HG02884 (cell line): ENCODE measurements around the gene ELMO2.
"Not testable (repeated sequence)": the region's sequence is repeated elsewhere in the genome, so short reads cannot be mapped to it uniquely, and the experiment has no call there.

Experiments
- ATAC-seq: cut with Tn5 transposase; IDR thresholded peaks from one replicate; pipeline ENCODE4 v1.9.1; 2021; ENCODE audit warnings: mild to moderate bottlenecking, moderate library complexity; ENCODE audit not compliant: unreplicated experiment

Gene ELMO2

GRCh38 chr20:46406986-46407670, 713 bp upstream of the ELMO2 start:
- ATAC-seq = peak; percentile 46

DNA sequence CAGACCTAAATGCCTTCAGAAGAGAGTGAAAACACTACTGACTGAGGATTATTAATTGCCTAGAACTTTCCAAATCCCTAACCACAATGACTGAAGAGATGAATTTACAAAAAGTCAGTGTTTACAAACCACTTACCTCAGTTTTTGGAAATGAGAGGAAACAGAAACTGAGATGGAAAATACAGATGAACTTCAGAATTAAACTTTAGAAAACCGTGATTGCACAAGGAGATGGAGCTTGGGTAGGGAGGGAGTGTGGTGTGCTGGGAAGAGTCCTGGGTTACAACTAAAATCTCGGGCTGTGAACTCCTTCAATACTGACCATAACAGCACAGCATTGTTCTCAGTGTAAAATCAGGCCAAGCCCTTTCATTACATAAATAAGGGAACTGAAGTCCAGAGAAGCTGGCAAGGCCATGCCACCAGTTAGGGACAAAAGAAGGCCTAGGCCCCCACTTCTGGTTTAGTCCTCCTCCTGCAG, 4.0 kb downstream of the ELMO2 start:
- no peak for ATAC-seq

DNA sequence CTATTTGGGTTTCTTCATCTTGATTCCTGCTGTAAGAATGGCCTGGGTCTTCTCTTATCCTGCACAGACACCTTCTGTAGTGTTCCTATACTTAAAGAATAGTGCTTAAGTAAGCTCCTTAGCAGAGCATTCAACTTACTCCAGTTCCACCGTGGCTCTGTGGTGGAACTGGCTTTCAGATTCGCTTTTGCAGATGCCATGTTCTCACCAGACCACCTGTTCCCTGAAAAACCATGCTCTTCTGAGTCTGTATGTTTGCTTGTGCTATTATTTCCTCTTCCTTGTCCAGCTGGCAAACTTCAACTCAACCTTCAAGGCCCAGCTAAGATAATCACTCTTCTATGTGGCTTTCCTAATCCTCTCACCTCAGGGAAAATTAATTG, 4.9 kb downstream of the ELMO2 start:
- no peak for ATAC-seq

DNA sequence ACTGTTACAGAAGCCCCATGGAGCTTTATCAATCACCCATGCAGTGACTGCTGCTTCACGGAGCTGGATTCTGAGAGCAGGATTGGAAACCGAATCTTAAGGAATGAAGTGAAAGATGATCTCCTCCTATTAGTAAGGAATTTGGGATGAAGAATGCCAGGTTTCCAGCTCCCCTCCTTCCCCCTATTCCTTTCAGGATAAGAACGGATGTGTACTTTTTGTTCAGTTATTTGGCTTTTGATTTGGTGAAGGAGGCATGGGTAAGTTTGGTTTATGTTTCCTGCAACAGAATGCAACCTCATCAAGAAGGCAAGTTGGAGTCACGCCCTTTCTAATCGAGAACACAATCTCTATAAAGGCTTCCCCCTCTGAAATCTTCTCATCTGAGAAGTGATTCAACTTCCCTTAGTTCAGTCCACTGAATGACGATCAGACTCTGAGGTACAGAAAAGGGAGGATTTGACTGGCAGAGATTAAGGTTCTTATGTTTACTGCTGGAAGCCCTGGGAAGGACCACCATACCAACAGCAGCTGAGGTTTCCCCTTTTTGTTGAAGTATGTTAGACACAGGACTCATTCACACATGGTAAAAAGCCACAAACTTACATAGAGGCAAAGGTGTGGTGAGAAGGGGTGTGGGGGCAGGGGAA, 5.5 kb downstream of the ELMO2 start:
- no peak for ATAC-seq

DNA sequence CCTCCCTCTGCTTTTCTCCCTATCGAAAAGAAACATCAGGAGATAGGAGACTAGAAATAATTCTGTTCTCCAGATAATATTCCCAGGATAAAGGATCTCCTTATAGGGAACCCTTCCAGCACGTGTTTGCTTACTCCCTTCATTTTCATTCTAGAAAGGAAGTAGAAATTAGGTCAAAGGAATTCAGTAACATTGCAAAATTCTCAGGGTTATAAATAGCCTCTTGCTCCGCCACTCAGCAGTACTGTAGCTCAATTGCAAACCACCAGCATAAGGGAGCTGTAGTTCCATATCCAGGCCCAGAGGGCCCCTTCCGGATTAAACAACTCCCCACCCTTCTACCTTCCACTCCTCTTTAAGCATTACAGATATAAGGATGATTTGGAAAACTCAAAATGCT, 6.2 kb downstream of the ELMO2 start:
- ATAC-seq = no peak

DNA sequence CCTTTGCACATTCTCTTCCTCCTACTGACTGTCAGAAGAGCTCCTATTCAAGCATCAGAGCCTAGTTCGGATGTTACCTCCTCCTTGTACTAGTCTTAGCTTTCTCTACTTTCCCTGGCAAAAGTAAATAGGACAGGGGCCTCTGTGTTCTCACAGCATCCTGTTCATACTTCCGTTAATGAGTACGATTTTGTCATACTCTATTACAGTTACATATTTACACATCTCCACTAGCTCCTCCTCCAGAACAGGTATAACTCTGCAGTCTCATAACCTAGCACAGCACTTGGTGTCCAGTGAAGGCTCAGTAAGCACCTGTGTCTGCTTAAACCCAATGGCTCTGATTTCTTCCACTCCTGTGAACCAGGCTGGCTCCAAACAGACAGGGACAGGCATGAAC, 7.0 kb downstream of the ELMO2 start:
- ATAC-seq = no peak

- ATAC-seq = no peak
Measured at GRCh38 chr20:46398963-46399362, 7.5 kb downstream of the ELMO2 start.

DNA sequence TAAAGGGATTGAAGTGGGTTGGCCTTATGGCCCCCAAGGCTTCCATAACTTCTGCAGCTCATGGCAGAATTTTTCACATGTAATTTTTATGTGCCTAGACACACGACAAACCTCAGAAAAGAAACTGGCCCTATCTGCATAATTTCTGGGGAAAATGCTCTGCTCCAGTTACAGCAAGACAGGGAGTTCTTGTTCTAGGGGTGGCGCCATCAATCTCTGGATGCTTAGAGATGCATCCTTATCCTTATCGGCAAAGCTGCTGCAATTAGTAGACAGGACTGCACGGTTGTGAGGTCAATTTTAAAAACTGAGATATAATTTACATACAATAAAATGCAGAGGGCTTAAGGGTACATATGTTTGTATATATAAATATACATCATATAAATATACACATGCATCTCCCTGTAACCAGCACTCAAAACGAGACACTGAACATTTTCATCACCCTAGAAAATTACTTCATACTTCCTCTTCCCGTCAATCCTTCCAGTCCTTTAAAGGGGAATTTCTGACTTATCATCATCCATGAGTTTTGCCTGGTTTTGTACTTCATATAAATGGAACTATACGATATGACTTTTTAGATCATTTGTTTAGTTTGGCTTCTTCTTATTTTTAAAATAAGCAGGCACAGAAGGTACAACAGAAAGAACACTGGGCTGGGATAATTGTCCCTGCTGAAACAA, 10.2 kb downstream of the ELMO2 start:
- no peak for ATAC-seq

DNA sequence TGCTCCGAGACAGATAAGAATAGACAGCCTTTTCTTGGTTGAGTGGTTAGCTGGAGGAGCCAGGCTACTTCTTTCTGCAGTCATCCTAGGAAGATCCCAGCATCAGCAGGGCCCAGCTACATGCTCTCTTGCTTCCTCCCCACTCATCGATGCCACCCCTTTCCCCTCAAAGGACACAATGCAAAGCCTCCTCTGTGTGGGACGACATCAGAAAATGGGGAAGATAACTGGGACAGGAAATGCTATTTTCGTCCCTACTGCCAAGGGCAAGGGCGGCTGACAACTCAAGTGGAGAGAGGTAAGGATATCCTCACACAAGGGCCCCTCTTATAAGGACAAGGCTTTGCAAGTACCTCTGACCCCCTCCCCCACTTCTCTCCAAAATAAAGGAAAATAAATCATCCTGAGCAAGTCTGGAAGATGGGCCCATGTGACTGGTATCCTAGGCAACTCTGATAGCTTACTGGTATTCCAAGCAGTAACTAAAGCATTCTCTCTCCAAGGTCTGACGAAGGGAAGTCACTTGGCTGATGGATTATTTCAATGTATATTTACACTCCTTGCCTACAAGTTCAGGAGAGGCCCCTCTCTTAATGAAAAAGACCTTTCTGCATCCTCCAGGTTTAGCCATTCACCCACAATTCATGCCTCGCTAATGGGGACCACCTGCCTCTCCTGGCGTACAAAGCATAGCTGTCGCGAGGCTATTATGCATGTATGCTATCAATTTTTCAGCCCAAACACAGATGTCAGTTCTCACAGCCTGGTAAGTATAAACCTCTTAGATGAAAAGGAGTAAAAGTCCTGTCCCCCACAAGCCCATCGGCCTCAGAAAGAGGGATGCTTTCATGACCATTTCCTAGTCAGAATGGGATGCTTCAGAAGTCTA, 11.3 kb downstream of the ELMO2 start:
- no peak for ATAC-seq

DNA sequence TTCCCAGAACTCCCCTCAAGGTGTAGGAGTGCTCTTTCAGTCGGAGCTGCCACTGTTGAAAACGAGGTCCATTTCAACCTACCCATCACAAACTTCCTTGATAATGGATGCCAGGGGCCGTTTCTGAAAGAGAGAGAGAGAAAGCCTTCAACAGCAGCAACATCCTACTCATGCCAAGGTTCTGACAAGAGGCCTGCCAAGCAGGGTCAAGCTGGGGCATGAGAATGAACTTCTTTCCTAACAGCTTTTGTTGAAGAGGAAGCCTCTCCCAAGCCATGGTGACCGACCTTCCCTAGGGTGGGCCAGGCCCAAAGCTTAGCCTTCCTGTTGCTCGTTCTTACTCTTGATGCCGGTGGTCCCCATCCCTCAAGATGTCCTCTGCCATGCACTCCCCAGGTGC, 12.4 kb downstream of the ELMO2 start:
- ATAC-seq = no peak

GRCh38 chr20:46388937-46389336, 17.5 kb downstream of the ELMO2 start:
- ATAC-seq = no peak

DNA sequence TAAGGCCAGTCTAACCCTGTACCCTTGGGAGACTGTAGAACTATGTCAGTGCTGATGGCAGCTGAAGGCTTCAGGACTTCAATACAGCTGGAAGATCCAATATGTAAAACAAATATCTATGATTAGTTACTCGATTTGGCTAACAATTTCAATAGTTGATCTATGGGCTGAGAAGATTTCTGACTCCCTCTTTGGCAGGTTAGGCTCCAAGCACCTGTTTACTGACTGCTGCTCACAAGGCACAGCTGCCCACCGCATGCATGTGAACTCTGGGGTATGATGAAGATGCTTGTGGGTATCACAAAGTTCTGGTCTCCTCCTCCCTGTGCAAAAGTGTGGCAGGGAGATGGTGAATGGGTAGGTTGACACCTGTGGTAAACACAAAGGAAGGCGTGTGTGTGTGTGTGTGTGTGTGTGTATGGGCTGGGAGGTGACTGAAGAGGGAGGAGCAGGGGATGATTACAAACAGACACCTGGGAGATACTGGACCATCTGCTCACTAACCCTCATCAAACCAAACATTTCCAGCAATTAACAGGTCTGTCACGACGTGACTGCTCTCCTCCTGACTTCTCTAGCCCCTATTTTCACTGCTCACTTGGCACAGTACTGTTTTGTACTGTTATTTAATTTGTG, 18.1 kb downstream of the ELMO2 start:
- ATAC-seq = no peak

GRCh38 chr20:46387054-46387453, 19.4 kb downstream of the ELMO2 start:
- ATAC-seq = not testable (repeated sequence)

DNA sequence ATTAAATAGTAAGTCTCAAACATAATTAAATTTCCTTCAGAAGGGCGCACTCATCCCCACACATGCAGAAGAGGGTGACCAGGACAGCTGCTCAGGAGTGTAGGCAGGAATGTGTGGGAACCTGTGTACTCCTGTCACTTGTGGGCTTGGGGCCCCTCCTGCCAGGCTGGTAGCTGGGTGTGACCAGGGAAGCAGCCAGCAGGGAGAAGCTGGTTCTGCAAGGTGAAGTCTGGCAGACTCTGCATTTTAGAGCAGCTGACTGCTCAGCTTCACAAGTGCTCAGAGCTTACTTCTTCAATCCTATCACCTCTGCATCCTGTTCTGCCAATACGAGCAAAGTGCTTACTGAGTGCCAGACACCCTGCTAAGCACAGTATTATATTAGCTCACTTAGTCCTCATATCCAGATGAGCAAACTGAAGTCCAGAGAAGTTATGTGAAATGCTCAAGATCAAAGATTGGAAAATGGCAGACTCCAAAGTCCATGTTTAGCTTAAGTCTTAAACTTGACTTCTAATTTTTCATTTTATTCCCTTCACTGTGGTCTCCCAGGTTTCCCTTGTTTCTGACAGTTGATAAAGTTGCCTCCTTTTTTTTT, 27.9 kb downstream of the ELMO2 start:
- ATAC-seq = no peak

DNA sequence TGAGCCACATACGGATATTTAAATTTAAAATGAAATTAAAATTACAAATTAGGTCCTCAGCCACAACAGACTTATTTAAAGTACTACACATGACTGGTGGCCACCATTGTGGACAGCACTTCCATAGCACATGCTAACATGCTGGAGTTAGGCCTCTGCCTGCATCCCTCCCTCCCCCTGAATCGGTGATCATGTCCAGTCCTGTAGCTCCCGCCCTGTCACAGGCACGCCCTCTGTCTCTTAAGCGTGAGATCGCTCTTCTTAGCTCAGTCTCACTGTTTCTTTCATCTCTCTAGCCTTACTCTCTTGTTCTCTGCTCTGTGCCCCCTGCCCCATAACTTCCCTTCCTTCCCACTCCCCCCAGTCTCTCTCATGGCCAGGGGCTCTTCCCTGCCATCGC, 28.9 kb downstream of the ELMO2 start:
- ATAC-seq = no peak

- no peak for ATAC-seq
Measured at GRCh38 chr20:46376196-46376785, 30.1 kb downstream of the ELMO2 start.

DNA sequence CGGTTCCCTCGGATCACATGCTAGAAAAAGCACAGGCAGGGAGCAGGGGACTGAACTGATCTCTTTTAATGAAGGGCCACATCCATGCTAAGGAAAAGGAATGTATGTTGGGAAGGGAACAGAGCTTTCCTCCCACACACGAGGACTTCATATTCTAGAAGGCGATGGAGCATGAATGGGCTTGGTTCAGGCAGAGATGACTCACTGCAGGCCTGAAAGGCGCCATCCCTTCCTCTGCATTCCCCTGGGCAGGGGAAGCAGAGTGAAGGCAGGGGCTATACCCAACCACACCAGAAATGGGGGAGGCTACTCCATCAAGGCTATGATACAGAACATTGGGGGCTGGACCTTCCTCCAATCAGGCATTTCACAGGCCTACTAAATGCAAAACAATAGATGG, 30.6 kb downstream of the ELMO2 start:
- no peak for ATAC-seq

DNA sequence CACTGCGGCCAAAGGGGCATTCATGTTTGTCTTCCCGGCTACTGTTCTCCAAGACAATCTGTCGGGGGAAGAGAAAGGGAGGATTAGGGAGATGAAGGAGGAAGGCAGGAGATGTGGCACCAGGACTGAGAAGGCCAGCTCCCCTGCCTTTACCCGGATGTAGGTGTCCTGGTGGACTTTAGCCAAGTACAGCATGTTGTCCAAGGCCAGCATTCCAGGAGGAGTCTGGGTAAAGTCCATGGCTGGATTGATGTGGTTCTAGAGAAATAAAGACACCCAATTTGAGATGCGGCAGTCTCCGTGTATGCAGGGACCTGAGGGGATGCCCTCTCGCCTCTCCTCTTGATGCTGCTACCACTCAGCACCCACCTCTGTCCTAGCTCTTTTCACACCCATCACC, 32.0 kb downstream of the ELMO2 start:
- no peak for ATAC-seq

GRCh38 chr20:46371656-46372055, 34.8 kb downstream of the ELMO2 start:
- no peak for ATAC-seq

- no peak for ATAC-seq
Measured at GRCh38 chr20:46368902-46369268, 37.5 kb downstream of the ELMO2 start.
